Measurements from ENCODE around the gene NIFK.
"Not testable (repeated sequence)": the region's sequence is repeated elsewhere in the genome, so short reads cannot be mapped to it uniquely, and the experiment has no call there.

NIFK gene

GRCh38 chr2:121722479-121722878, 14.2 kb downstream of the NIFK start:
- Histone ChIP-seq H3K4me1 (ENCODE audit: insufficient read depth, low read length) (no peaks in the 10 kb centered on the region), H3K36me3 (ENCODE audit: insufficient read depth, low read length) (peaks cover 13% of the 10 kb centered on the region), H3K4me3 (ENCODE audit: low read length) (no peak overlapping the region), H2AFZ (ENCODE audit: low read depth, low read length) (no peak overlapping the region), H3K27me3 (ENCODE audit: insufficient read depth, low read length) (no peaks in the 10 kb centered on the region), H3K9me3 (ENCODE audit: low read length) (no peaks in the 10 kb centered on the region)

GRCh38 chr2:121721926-121722325, 14.7 kb downstream of the NIFK start:
- H3K9me3 ChIP-seq (ENCODE audit: low read length), result no peaks in the 10 kb centered on the region
- peaks cover 8% of the 10 kb centered on the region for H3K36me3 ChIP-seq (ENCODE audit: insufficient read depth, low read length)
- H3K27me3 ChIP-seq (ENCODE audit: insufficient read depth, low read length), result no peaks in the 10 kb centered on the region
- H3K4me1 ChIP-seq (ENCODE audit: insufficient read depth, low read length), result no peaks in the 10 kb centered on the region
- no peak overlapping the region for H3K4me3 ChIP-seq (ENCODE audit: low read length)
- no peak overlapping the region for H2AFZ ChIP-seq (ENCODE audit: low read depth, low read length)

- H3K4me3 ChIP-seq (ENCODE audit: low read length), result no peak overlapping the region
Observed at GRCh38 chr2:121717529-121717928, 19.1 kb downstream of the NIFK start.

DNA sequence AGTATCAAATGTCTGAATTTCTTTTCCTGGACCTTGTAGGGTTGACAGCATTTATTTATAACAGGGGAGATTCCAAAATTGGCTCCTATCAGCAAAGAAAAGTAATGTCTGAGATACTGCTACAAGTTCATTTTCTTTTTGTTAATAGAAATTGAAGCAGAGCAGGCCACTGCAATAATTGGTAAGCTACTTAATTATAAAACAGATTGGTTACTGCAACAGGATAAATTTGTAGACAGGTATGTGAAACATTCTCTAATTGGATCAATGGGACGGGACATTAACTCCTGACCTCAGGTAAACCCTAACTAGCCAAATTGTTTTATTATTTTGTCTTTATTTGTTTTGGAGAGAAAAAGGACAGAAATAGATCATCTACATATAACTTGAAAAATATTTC, 20.5 kb downstream of the NIFK start:
- Histone ChIP-seq H3K27me3 (ENCODE audit: insufficient read depth, low read length) (no peaks in the 10 kb centered on the region), H2AFZ (ENCODE audit: low read depth, low read length) (no peak overlapping the region), H3K4me1 (ENCODE audit: insufficient read depth, low read length) (no peaks in the 10 kb centered on the region), H3K9me3 (ENCODE audit: low read length) (no peaks in the 10 kb centered on the region), H3K36me3 (ENCODE audit: insufficient read depth, low read length) (no peaks in the 10 kb centered on the region), H3K4me3 (ENCODE audit: low read length) (no peak overlapping the region)

More at GRCh38 chr2:121717529-121717928, 19.1 kb downstream of the NIFK start:
- Histone ChIP-seq H3K9me3 (ENCODE audit: low read length) (no peaks in the 10 kb centered on the region), H2AFZ (ENCODE audit: low read depth, low read length) (no peak overlapping the region), H3K4me1 (ENCODE audit: insufficient read depth, low read length) (no peaks in the 10 kb centered on the region), H3K27me3 (ENCODE audit: insufficient read depth, low read length) (no peaks in the 10 kb centered on the region), H3K36me3 (ENCODE audit: insufficient read depth, low read length) (no peaks in the 10 kb centered on the region)

- not testable (repeated sequence) for H3K36me3 ChIP-seq (ENCODE audit: insufficient read depth, low read length); H2AFZ ChIP-seq (ENCODE audit: low read depth, low read length); H3K27me3 ChIP-seq (ENCODE audit: insufficient read depth, low read length); H3K4me1 ChIP-seq (ENCODE audit: insufficient read depth, low read length); H3K9me3 ChIP-seq (ENCODE audit: low read length); H3K4me3 ChIP-seq (ENCODE audit: low read length)
Observed at GRCh38 chr2:121711481-121711880, 25.2 kb downstream of the NIFK start.

DNA sequence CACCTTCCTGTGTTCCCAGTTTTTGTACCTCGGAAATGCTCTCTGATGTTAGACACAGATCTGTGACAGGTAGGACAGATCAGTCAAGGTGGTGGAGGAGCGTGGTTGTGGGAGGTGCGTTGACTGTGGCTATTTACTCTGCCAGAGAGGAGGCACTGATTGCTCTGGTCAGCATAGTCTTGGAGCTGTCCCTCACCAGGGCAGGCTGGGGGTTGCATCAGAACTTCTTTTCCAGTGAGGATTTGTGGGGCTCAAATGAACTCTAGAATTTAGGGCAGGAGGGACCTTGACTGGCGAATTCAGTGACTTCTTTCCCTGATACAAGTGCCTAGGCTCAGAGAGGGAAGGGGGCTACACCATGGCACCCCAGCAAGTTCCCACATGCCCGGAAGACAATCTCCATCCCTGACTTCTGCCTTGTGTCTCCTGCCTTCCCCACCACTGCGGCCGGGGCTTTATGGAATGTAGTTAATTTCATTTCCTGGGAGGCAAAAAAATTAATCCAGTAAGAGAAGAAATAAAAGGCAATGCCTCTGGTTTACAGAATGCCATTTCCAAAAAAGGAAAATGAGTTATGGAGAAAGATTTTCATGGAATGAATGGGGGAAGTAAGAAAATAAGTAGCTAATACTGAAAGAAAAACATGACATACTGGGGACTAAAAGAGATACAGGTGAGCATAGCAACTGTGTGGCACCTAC, 26.1 kb downstream of the NIFK start:
- no peak overlapping the region for H3K4me3 ChIP-seq (ENCODE audit: low read length)
- no peaks in the 10 kb centered on the region for H3K27me3 ChIP-seq (ENCODE audit: insufficient read depth, low read length)
- peaks cover 5% of the 10 kb centered on the region for H3K4me1 ChIP-seq (ENCODE audit: insufficient read depth, low read length)
- no peaks in the 10 kb centered on the region for H3K36me3 ChIP-seq (ENCODE audit: insufficient read depth, low read length)
- H3K9me3 ChIP-seq (ENCODE audit: low read length), result no peaks in the 10 kb centered on the region
- H2AFZ ChIP-seq (ENCODE audit: low read depth, low read length), result no peak overlapping the region

GRCh38 chr2:121709776-121710469, 26.8 kb downstream of the NIFK start:
- Histone ChIP-seq H3K4me1 (ENCODE audit: insufficient read depth, low read length) (peaks cover 5% of the 10 kb centered on the region), H3K4me3 (ENCODE audit: low read length) (no peak overlapping the region), H3K36me3 (ENCODE audit: insufficient read depth, low read length) (no peaks in the 10 kb centered on the region), H2AFZ (ENCODE audit: low read depth, low read length) (no peak overlapping the region), H3K27me3 (ENCODE audit: insufficient read depth, low read length) (no peaks in the 10 kb centered on the region), H3K9me3 (ENCODE audit: low read length) (no peaks in the 10 kb centered on the region)

GRCh38 chr2:121707920-121708361, 28.7 kb downstream of the NIFK start:
- H2AFZ ChIP-seq (ENCODE audit: low read depth, low read length), result no peak overlapping the region
- H3K4me1 ChIP-seq (ENCODE audit: insufficient read depth, low read length), result peaks cover 5% of the 10 kb centered on the region
- H3K27me3 ChIP-seq (ENCODE audit: insufficient read depth, low read length), result no peaks in the 10 kb centered on the region
- H3K4me3 ChIP-seq (ENCODE audit: low read length), result no peak overlapping the region
- no peaks in the 10 kb centered on the region for H3K36me3 ChIP-seq (ENCODE audit: insufficient read depth, low read length)
- no peaks in the 10 kb centered on the region for H3K9me3 ChIP-seq (ENCODE audit: low read length)

DNA sequence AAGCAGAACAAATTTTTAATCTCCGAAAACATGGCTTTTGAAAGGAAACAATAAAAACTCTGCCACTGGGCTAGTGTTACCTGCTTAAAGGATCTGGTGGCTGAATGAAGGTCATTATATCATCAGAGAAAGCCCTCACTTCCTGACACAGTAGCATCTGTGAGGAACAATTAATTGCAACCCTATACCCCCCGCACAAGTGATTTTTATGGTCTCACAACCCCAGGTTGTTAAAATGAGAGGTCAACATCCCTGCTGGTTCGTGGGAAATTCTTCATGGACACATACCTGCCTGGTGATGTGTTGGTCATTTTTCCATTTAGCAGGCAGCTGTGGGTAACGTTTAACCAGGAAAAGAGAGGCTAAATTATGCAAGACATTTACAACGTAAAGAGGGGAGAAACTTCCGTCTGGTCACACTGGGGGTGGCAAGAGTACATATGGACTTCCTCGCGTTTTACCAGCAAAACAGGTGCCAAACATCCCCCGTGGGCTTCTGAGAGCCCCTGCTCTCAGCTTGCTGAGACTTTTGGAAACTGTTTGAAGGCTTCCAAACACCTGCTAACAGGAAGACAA, 29.2 kb downstream of the NIFK start:
- H3K4me1 ChIP-seq (ENCODE audit: insufficient read depth, low read length), result peaks cover 5% of the 10 kb centered on the region
- H3K27me3 ChIP-seq (ENCODE audit: insufficient read depth, low read length), result no peaks in the 10 kb centered on the region
- no peak overlapping the region for H2AFZ ChIP-seq (ENCODE audit: low read depth, low read length)
- H3K36me3 ChIP-seq (ENCODE audit: insufficient read depth, low read length), result no peaks in the 10 kb centered on the region
- no peaks in the 10 kb centered on the region for H3K9me3 ChIP-seq (ENCODE audit: low read length)
- H3K4me3 ChIP-seq (ENCODE audit: low read length), result no peak overlapping the region

DNA sequence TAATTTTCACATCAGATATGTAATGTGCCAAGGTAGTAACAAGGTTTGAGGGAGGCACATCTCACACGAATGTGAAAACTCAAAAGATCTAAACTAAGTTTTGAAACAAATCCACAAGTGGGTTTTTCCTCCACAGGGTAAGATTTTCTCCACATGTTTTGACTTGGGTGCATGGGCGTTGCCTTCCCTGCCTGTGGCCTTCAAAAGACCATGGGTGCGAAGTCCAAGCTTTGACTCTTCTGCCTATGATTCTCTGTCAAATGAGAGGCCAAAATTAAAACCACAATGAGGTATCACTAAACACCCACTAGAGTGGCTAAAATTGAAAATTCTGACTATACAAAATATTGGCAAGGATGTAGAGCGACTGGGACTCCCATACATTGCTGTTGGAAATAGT, 30.7 kb downstream of the NIFK start:
- Histone ChIP-seq H2AFZ (ENCODE audit: low read depth, low read length) (no peak overlapping the region), H3K4me3 (ENCODE audit: low read length) (no peak overlapping the region), H3K36me3 (ENCODE audit: insufficient read depth, low read length) (no peaks in the 10 kb centered on the region), H3K27me3 (ENCODE audit: insufficient read depth, low read length) (no peaks in the 10 kb centered on the region), H3K4me1 (ENCODE audit: insufficient read depth, low read length) (peaks cover 5% of the 10 kb centered on the region), H3K9me3 (ENCODE audit: low read length) (no peaks in the 10 kb centered on the region)

DNA sequence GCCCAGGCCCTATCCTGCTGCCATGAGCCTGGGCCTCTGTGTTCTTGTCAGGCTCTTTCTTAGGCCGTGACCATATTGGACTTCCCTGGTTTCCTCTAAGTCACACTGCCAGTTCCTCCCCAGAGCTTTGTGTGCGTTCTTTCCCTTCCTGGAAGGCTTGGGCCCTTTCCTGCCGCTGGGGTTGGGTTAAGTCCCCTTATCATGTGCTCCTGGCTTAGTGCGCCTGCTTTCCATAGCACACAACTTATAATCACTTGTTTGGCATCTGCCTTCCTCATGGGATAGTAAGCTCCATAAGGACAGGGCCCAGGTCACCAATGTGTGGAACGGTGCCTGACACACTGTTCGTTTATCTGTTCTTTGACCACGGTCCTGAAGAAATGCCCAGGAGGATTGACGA, 31.3 kb downstream of the NIFK start:
- no peaks in the 10 kb centered on the region for H3K27me3 ChIP-seq (ENCODE audit: insufficient read depth, low read length)
- H3K4me3 ChIP-seq (ENCODE audit: low read length), result no peak overlapping the region
- H3K4me1 ChIP-seq (ENCODE audit: insufficient read depth, low read length), result peaks cover 5% of the 10 kb centered on the region
- H2AFZ ChIP-seq (ENCODE audit: low read depth, low read length), result no peak overlapping the region
- H3K9me3 ChIP-seq (ENCODE audit: low read length), result no peaks in the 10 kb centered on the region
- no peaks in the 10 kb centered on the region for H3K36me3 ChIP-seq (ENCODE audit: insufficient read depth, low read length)

- H3K4me3 ChIP-seq (ENCODE audit: low read length); H3K27me3 ChIP-seq (ENCODE audit: insufficient read depth, low read length); H3K36me3 ChIP-seq (ENCODE audit: insufficient read depth, low read length); H2AFZ ChIP-seq (ENCODE audit: low read depth, low read length); H3K4me1 ChIP-seq (ENCODE audit: insufficient read depth, low read length); H3K9me3 ChIP-seq (ENCODE audit: low read length): not testable (repeated sequence)
Observed at GRCh38 chr2:121701761-121702160, 34.9 kb downstream of the NIFK start.

GRCh38 chr2:121699421-121700333, 37.0 kb downstream of the NIFK start:
- H3K4me1 ChIP-seq (ENCODE audit: insufficient read depth, low read length), result no peaks in the 10 kb centered on the region
- no peaks in the 10 kb centered on the region for H3K36me3 ChIP-seq (ENCODE audit: insufficient read depth, low read length)
- H3K9me3 ChIP-seq (ENCODE audit: low read length), result no peaks in the 10 kb centered on the region
- H3K27me3 ChIP-seq (ENCODE audit: insufficient read depth, low read length), result no peaks in the 10 kb centered on the region
- H3K4me3 ChIP-seq (ENCODE audit: low read length), result no peak overlapping the region
- H2AFZ ChIP-seq (ENCODE audit: low read depth, low read length), result no peak overlapping the region
